Ishikawa (cell line): ENCODE measurements around the gene AGMO.

Experiments
- CEBPB ChIP-seq: IDR thresholded peaks from 2 replicates; pipeline ENCODE4 v1.6.1; 2012
- EGR1 ChIP-seq: IDR thresholded peaks from 2 replicates; pipeline ENCODE4 v1.6.1; 2012
- FOXM1 ChIP-seq: IDR thresholded peaks from 2 replicates; pipeline ENCODE4 v1.6.1; 2012; ENCODE audit warnings: low read depth, borderline replicate concordance
- TAF1 ChIP-seq: IDR thresholded peaks from 2 replicates; pipeline ENCODE4 v1.6.1; 2012; ENCODE audit warnings: low read depth, mild to moderate bottlenecking
- TF ChIP-seq, protein P1 (sequence below): IDR thresholded peaks from 2 replicates; pipeline ENCODE4 v1.6.1; 2012; ENCODE audit warnings: low read depth, mild to moderate bottlenecking

DNA sequence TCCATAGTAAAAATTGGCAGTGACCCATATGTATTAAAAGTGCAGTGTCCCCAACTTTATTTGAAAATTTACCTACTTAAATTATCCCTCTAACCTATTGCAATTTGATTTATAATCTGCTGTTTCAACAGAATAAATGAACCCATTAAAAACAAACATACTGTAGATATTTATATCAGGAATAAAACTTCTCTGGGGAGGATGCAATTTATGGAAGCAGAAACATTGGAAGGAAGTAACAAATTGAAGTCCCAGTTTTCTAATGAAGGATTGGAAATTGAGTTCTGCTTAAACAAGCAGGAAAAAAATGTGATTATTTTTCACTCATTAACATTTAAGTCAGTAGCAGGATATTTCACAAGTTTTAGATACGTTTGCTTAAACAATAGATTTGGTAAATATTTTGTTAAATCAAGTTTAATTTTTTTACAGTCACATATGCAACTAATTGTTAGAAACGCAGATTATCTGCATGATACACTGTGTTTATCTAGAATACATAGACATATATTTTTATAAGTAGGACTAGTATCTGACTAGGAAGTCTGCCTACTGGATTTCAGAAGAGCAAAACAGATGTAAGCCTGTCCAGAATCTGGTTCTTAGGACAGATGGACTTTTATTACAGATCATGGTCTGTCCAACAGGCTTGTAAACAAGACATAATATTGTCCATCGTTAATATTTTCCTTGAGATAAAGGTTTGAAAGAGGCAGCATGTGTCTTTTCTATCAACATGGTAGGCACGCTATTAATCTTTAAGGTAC lies 5.3 kb downstream of the AGMO start:
- TF ChIP-seq FOXM1 (no peak), TAF1 (no peak), EGR1 (no peak), CEBPB (no peak)
- TF ChIP-seq, protein P1, sequence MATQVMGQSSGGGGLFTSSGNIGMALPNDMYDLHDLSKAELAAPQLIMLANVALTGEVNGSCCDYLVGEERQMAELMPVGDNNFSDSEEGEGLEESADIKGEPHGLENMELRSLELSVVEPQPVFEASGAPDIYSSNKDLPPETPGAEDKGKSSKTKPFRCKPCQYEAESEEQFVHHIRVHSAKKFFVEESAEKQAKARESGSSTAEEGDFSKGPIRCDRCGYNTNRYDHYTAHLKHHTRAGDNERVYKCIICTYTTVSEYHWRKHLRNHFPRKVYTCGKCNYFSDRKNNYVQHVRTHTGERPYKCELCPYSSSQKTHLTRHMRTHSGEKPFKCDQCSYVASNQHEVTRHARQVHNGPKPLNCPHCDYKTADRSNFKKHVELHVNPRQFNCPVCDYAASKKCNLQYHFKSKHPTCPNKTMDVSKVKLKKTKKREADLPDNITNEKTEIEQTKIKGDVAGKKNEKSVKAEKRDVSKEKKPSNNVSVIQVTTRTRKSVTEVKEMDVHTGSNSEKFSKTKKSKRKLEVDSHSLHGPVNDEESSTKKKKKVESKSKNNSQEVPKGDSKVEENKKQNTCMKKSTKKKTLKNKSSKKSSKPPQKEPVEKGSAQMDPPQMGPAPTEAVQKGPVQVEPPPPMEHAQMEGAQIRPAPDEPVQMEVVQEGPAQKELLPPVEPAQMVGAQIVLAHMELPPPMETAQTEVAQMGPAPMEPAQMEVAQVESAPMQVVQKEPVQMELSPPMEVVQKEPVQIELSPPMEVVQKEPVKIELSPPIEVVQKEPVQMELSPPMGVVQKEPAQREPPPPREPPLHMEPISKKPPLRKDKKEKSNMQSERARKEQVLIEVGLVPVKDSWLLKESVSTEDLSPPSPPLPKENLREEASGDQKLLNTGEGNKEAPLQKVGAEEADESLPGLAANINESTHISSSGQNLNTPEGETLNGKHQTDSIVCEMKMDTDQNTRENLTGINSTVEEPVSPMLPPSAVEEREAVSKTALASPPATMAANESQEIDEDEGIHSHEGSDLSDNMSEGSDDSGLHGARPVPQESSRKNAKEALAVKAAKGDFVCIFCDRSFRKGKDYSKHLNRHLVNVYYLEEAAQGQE: no peak
